Endothelial cell of umbilical vein (primary cell): ENCODE results near the gene LOX. TPM values are rescaled to one million over a fixed set of nuclear protein-coding genes. Genes with fewer than 3 reads are reported as not detected.

ENCODE experiments used
- BruUV-seq: library from RNA; stranded (reverse); fragments of 400-500 nt; replicated peaks from 2 replicates; lab custom pipeline; 2021; lab: Mats Ljungman, UMichigan
- CTCF ChIA-PET: fragments of 300-600, 350-600 bp; sonication (Branson Sonifier 250); formaldehyde crosslinking; loops from one replicate; lab custom pipeline; 2021; ENCODE audit warnings: antibody characterized with exemption, inconsistent platforms; lab: Charles Lee
- POLR2A ChIA-PET: fragments of 300-600, 350-600 bp; sonication (Branson Sonifier 250); formaldehyde crosslinking; loops from one replicate; lab custom pipeline; 2021; ENCODE audit warnings: antibody characterized with exemption, inconsistent platforms; lab: Charles Lee
- DNase-seq: peaks from one replicate; pipeline ENCODE4 v3.0.0-alpha.2; 2011; ENCODE audit warnings: low read depth, low spot score
- FAIRE-seq: peaks from 2 replicates; lab custom pipeline; 2011; peaks lifted over from hg19 to GRCh38; lab: Jason Lieb, UNC
- H2AFZ ChIP-seq: 2 replicates; pipeline ENCODE4 v1.6.0; 2012; ENCODE audit warnings: low read depth, low read length, control low read depth, inconsistent platforms
- H3K27ac ChIP-seq: 2 replicates; pipeline ENCODE4 v1.5.1; 2011; ENCODE audit warnings: low read depth, mild to moderate bottlenecking, control low read depth, low read length, moderate library complexity; ENCODE audit not compliant: insufficient read depth
- H3K27me3 ChIP-seq, 2 experiments: 2 replicates each; pipeline versions ENCODE4 v1.6.0 to v1.6.1; 2011; ENCODE audit warnings: low read length in 2 of 2, mixed read lengths in 1 of 2; ENCODE audit not compliant: control insufficient read depth in 2 of 2, insufficient read depth in 2 of 2
- H3K36me3 ChIP-seq, 2 experiments: 2 replicates in 1 of 2; 3 replicates in 1 of 2; pipeline ENCODE4 v1.5.1; 2011; ENCODE audit warnings: low read length in 2 of 2, mild to moderate bottlenecking in 1 of 2, moderate library complexity in 1 of 2; ENCODE audit not compliant: control insufficient read depth in 2 of 2, insufficient read depth in 2 of 2; ENCODE audit errors: extremely low read depth in 1 of 2
- H3K4me1 ChIP-seq: 3 replicates; pipeline ENCODE4 v1.5.1; 2011; ENCODE audit warnings: mild to moderate bottlenecking, low read length; ENCODE audit not compliant: control insufficient read depth, insufficient read depth; ENCODE audit errors: extremely low read depth
- H3K4me2 ChIP-seq: 2 replicates; pipeline ENCODE4 v1.6.1; 2011; ENCODE audit warnings: low read length, control low read depth, mixed read lengths; ENCODE audit not compliant: insufficient read depth
- H3K4me3 ChIP-seq, 3 experiments: fragments of 200-600 bp in 1 of 3; sonication (generic), shearing (Covaris generic) in 1 of 3; replicated peaks in 1 of 3; 2 replicates each; pipeline ENCODE4 v1.5.1; 2011 to 2016; ENCODE audit warnings: control low read depth in 3 of 3, low read length in 3 of 3, mild to moderate bottlenecking in 2 of 3, inconsistent platforms in 1 of 3, low read depth in 1 of 3, moderate library complexity in 1 of 3; ENCODE audit not compliant: insufficient read depth in 1 of 3
- H3K79me2 ChIP-seq: 2 replicates; pipeline ENCODE4 v1.6.0; 2012; ENCODE audit warnings: low read length, inconsistent platforms; ENCODE audit not compliant: control insufficient read depth, insufficient read depth
- H3K9ac ChIP-seq: replicated peaks from 2 replicates; pipeline ENCODE3; 2011; ENCODE audit warnings: low read length, control low read depth; ENCODE audit not compliant: insufficient read depth; ENCODE audit errors: extremely low read depth
- H3K9me1 ChIP-seq: replicated peaks from 3 replicates; pipeline ENCODE4 v1.6.0; 2011; ENCODE audit warnings: mild to moderate bottlenecking, low read length; ENCODE audit not compliant: control insufficient read depth, insufficient read depth; ENCODE audit errors: extremely low read depth
- H3K9me3 ChIP-seq: replicated peaks from 2 replicates; pipeline ENCODE4 v1.5.1; 2012; ENCODE audit warnings: low read length, inconsistent platforms; ENCODE audit not compliant: control insufficient read depth, insufficient read depth
- H4K20me1 ChIP-seq: replicated peaks from 2 replicates; pipeline ENCODE3; 2011; ENCODE audit warnings: mild to moderate bottlenecking, low read length; ENCODE audit not compliant: control insufficient read depth, insufficient read depth; ENCODE audit errors: extremely low read depth
- EZH2 ChIP-seq: IDR thresholded peaks from 2 replicates; pipeline ENCODE4 v1.6.1; 2012; ENCODE audit warnings: borderline replicate concordance, low read depth, mild to moderate bottlenecking, moderate library complexity, low read length, inconsistent platforms; ENCODE audit not compliant: severe bottlenecking
- FOS ChIP-seq: IDR thresholded peaks from 2 replicates; pipeline ENCODE4 v1.6.1; 2011; ENCODE audit warnings: mild to moderate bottlenecking, low read length, moderate library complexity, borderline replicate concordance; ENCODE audit not compliant: insufficient read depth
- GATA2 ChIP-seq: IDR thresholded peaks from 2 replicates; pipeline ENCODE4 v1.7.0; 2011; ENCODE audit warnings: low read depth, mild to moderate bottlenecking, moderate library complexity, mixed read lengths, low read length; ENCODE audit not compliant: insufficient read length, insufficient read depth
- JUN ChIP-seq: IDR thresholded peaks from 2 replicates; pipeline ENCODE4 v1.6.1; 2011; ENCODE audit warnings: borderline replicate concordance, low read depth; ENCODE audit not compliant: insufficient read length, insufficient read depth
- MAX ChIP-seq: IDR thresholded peaks from 2 replicates; pipeline ENCODE4 v1.6.1; 2011; ENCODE audit not compliant: insufficient read depth, insufficient read length
- MYC ChIP-seq: IDR thresholded peaks from one replicate; pipeline ENCODE4 v1.6.1; 2011; ENCODE audit warnings: mild to moderate bottlenecking, low read depth, low read length
- POLR2A ChIP-seq: IDR thresholded peaks from 2 replicates; pipeline ENCODE4 v1.6.1; 2012; ENCODE audit warnings: low read depth, mild to moderate bottlenecking, control low read depth, low read length
- POLR2AphosphoS5 ChIP-seq: IDR thresholded peaks from 2 replicates; pipeline ENCODE4 v1.6.1; 2012; ENCODE audit warnings: low read depth, mild to moderate bottlenecking, control low read depth, low read length, moderate library complexity; ENCODE audit not compliant: insufficient read depth
- dilution Hi-C: fragments of 300-500 bp; cut with MboI; formaldehyde crosslinking; loops from one replicate; pipeline ENCODE4 v1.15.0; 2019; ENCODE audit warnings: low sequenced_read_pairs; ENCODE audit not compliant: extremely low pct_ligation_motif_present
- intact Hi-C: fragments of 100-400 bp; cut with micrococcal nuclease; formaldehyde crosslinking; loops from one replicate; pipeline ENCODE4 v1.10.0; 2022
- polyA plus RNA-seq, 4 experiments: library from polyadenylated mRNA; depleted of rRNA in 3 of 4; stranded (reverse) in 3 of 4; unstranded in 1 of 4; fragments of >200 nt; gene quantifications; 2 replicates each; pipeline versions ENCODE4 v1.2.1 to v1.2.3, GENCODE V29; 2011 to 2012; ENCODE audit warnings: missing spikeins in 1 of 4
- total RNA-seq: library from RNA; stranded (reverse); gene quantifications from 2 replicates; pipeline ENCODE4 v1.2.3, GENCODE V29; 2021
- TF ChIP-seq, protein P1 (sequence below), 2 donors: IDR thresholded peaks; 1 replicate in 1 of 2; 2 replicates in 1 of 2; pipeline ENCODE4 v1.5.1; 2011; ENCODE audit warnings: low read length in 2 of 2, mild to moderate bottlenecking in 2 of 2, moderate library complexity in 2 of 2, control low read depth in 1 of 2, inconsistent platforms in 1 of 2, low read depth in 1 of 2; ENCODE audit not compliant: insufficient read depth in 1 of 2; ENCODE audit errors: extremely low read depth in 1 of 2

Gene LOX
- total and polyA plus RNA-seq, 2 donors (not counting 3 experiments of a cell fraction or from before 2014, with no cell fraction given), result 39.0 to 79.1 TPM

DNA sequence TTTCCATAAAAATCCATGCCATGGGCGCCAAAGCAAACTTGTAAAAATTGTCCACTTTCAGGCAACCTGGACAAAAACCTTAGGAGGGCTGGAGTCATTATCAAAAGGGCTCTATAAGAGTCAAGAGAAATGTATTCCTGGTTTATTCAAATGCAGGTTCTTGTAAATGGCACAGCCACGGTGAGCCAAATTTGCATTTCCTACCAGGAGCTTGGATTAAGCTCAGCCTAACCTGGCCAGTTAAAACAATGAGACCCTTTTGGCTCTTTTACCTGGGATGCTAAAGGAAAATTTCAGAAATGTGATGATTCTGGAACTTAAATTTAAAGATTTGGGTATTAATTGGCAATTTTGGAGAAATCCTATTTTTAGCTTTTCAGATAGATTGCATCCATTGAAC lies 42.4 kb upstream of the LOX start:
- ChIA-PET CTCF (no interaction called here), POLR2A (no interaction called here)
- no peak for FAIRE-seq

GRCh38 chr5:122119205-122119604 lies 41.1 kb upstream of the LOX start:
- DNase-seq, result no peak
- H3K79me2 ChIP-seq, result no peaks in the 10 kb centered on the region
- no peaks in the 10 kb centered on the region for H4K20me1 ChIP-seq
- H3K27me3 ChIP-seq, result no peaks in the 10 kb centered on the region
- TF ChIP-seq EZH2, result no peak
- no peak for TF ChIP-seq MYC
- no peak for TF ChIP-seq JUN
- no peak for TF ChIP-seq GATA2
- no peak for TF ChIP-seq FOS
- no peak for TF ChIP-seq MAX
- TF ChIP-seq, protein P1, sequence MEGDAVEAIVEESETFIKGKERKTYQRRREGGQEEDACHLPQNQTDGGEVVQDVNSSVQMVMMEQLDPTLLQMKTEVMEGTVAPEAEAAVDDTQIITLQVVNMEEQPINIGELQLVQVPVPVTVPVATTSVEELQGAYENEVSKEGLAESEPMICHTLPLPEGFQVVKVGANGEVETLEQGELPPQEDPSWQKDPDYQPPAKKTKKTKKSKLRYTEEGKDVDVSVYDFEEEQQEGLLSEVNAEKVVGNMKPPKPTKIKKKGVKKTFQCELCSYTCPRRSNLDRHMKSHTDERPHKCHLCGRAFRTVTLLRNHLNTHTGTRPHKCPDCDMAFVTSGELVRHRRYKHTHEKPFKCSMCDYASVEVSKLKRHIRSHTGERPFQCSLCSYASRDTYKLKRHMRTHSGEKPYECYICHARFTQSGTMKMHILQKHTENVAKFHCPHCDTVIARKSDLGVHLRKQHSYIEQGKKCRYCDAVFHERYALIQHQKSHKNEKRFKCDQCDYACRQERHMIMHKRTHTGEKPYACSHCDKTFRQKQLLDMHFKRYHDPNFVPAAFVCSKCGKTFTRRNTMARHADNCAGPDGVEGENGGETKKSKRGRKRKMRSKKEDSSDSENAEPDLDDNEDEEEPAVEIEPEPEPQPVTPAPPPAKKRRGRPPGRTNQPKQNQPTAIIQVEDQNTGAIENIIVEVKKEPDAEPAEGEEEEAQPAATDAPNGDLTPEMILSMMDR (IDR thresholded peaks at IDR 0.05; ENCODE audit: extremely low read depth in 1 of 2, insufficient read depth in 1 of 2, low read depth in 1 of 2, low read length in 2 of 2), result no peak
- no peak for TF ChIP-seq POLR2AphosphoS5
- TF ChIP-seq POLR2A, result no peak
- no peak overlapping the region for H2AFZ ChIP-seq
- no peak overlapping the region for H3K4me2 ChIP-seq
- POLR2A ChIA-PET, result no interaction called here
- no peak overlapping the region for H3K9ac ChIP-seq
- H3K9me1 ChIP-seq, result no peaks in the 10 kb centered on the region
- FAIRE-seq, result no peak
- dilution Hi-C loops, result no loop called here
- H3K27ac ChIP-seq, result no peak overlapping the region
- no peaks in the 10 kb centered on the region for H3K9me3 ChIP-seq
- CTCF ChIA-PET, result no interaction called here
- H3K36me3 ChIP-seq, result no peaks in the 10 kb centered on the region
- no TSS peak for BruUV-seq
- intact Hi-C loops, result no loop called here
- no peaks in the 10 kb centered on the region for H3K4me1 ChIP-seq
- no peak overlapping the region for H3K4me3 ChIP-seq

More for the DNA sequence above, 42.4 kb upstream of the LOX start:
- H3K27ac ChIP-seq, result no peak overlapping the region
- H3K36me3 ChIP-seq, result no peaks in the 10 kb centered on the region
- no peak for DNase-seq
- no peaks in the 10 kb centered on the region for H3K27me3 ChIP-seq
- no TSS peak for BruUV-seq
- no peaks in the 10 kb centered on the region for H4K20me1 ChIP-seq
- H3K9me1 ChIP-seq, result no peaks in the 10 kb centered on the region
- H3K4me3 ChIP-seq, result no peak overlapping the region
- H3K9ac ChIP-seq, result no peak overlapping the region
- H3K4me1 ChIP-seq, result no peaks in the 10 kb centered on the region
- intact Hi-C loops (no loop called here), dilution Hi-C loops (no loop called here)
- H3K4me2 ChIP-seq, result no peak overlapping the region
- TF ChIP-seq MAX, result no peak
- TF ChIP-seq POLR2AphosphoS5, result no peak
- no peak for TF ChIP-seq EZH2
- TF ChIP-seq FOS, result no peak
- TF ChIP-seq POLR2A, result no peak
- no peaks in the 10 kb centered on the region for H3K9me3 ChIP-seq
- H2AFZ ChIP-seq, result no peak overlapping the region
- H3K79me2 ChIP-seq, result no peaks in the 10 kb centered on the region
